Stimulated activated memory B cell treated with anti-CD40 and anti-IgM and Interleukin-4, amounts not matched to agents 10 μg/mL and 1 μg/mL and 100 μg/mL, for 72 hours (primary cell): Measurements from ENCODE around the gene SLC37A2.

Experiments used
- ATAC-seq: fragments of 150-1000 bp; cut with Tn5 transposase; 2 replicates; pipeline ENCODE4 v1.10.0; 2021
- H3K27ac Mint-ChIP-seq: one replicate; pipeline ENCODE4 v1.8.0; 2022; ENCODE audit warnings: mild to moderate bottlenecking, mixed read lengths
- H3K27me3 Mint-ChIP-seq: one replicate; pipeline ENCODE4 v1.8.0; 2022; ENCODE audit warnings: mixed read lengths
- H3K36me3 Mint-ChIP-seq: one replicate; pipeline ENCODE4 v1.8.0; 2022; ENCODE audit warnings: mixed read lengths
- H3K4me1 Mint-ChIP-seq: one replicate; pipeline ENCODE4 v1.8.0; 2022; ENCODE audit warnings: mixed read lengths
- H3K4me3 Mint-ChIP-seq: one replicate; pipeline ENCODE4 v1.8.0; 2022; ENCODE audit warnings: mild to moderate bottlenecking, moderate library complexity, mixed read lengths
- H3K9me3 Mint-ChIP-seq: one replicate; pipeline ENCODE4 v1.8.0; 2022; ENCODE audit warnings: mixed read lengths

SLC37A2 gene

DNA sequence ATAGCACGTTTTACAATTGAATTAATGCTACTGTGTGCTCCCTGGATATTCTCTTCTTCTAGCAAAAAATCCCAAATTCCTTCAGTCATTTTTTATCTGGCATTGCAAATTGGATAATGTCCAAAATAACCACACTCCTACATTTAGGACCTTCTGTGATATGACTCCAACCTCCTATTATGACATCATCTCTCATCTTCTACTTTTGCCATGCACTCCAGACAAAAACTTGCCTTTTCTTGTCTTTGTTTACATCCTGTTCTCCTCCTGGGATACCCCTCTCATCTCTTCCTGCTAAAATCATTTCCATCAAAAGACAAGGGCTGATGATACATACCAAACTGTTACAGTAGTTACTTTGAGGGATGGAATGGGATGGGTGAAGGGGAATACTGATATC is 69.0 kb downstream of the SLC37A2 start:
- Mint-ChIP-seq H3K36me3 (no peaks in the 10 kb centered on the region), H3K27me3 (peaks cover 61% of the 10 kb centered on the region), H3K9me3 (peaks cover 4% of the 10 kb centered on the region), H3K4me3 (no peak overlapping the region), H3K4me1 (no peaks in the 10 kb centered on the region), H3K27ac (no peak overlapping the region)
- no peak for ATAC-seq

DNA sequence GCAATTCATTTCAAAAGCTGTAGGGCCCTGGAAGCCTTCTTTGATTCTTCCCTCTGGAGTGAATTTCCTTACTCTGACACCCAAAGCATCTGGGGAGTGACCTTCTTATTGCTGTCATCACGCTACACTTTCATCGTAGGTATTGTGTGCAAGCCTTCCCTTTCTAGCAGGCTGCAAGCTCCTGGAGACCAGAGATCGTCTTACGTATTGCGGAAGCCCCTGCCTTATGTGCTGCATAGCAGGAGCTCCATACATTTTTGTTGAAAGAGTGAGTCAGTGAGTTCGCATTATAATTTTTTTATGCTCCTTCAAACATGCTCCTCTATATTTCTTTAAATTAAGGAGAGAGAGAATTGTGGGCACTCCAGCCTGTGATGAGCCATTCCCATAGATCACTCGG is 69.5 kb downstream of the SLC37A2 start:
- Mint-ChIP-seq H3K4me1 (no peaks in the 10 kb centered on the region), H3K27ac (no peak overlapping the region), H3K9me3 (peaks cover 4% of the 10 kb centered on the region), H3K4me3 (no peak overlapping the region), H3K27me3 (peaks cover 61% of the 10 kb centered on the region), H3K36me3 (no peaks in the 10 kb centered on the region)
- ATAC-seq, result no peak

DNA sequence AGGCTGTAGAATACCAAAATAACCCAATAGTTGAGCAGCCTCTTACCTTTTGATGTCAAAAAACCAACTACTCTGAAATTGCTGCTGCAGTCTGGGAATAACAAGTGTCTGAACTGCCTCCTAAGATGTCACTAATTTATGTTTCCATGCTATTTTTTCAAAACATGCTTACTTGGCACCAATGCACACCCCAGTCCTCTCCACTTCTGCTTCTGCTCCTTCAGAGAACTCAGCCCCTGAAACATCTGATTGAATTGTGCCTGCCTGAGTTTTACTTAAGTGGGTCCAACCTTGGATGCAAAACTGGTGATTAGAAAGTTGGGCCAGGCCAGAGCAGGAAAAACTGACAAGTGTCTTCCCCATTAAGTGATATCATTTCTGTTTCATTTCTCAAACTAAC is 72.9 kb downstream of the SLC37A2 start:
- no peaks in the 10 kb centered on the region for H3K4me1 Mint-ChIP-seq

DNA sequence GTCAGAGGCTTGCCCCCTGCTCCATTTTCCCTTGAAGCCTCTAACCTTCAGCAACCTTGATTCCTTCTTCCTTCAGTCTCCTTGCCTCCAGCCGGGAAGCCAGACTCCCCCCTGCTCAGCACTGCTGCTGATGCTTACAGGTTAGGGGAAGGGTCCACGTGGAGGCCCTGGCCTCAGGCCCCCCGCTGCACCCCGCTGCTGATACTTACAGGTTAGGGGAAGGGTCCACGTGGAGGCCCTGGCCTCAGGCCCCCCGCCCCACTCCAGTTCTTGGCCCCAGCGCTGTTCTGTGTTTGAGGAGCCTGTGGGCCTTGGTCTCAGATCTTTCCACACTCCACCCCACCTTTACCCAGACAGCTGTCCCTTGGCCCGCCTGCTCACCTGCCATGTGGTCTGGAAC is 75.9 kb downstream of the SLC37A2 start:
- peaks cover 57% of the 10 kb centered on the region for H3K27me3 Mint-ChIP-seq
- H3K36me3 Mint-ChIP-seq, result no peaks in the 10 kb centered on the region
- H3K4me1 Mint-ChIP-seq, result peaks cover 7% of the 10 kb centered on the region
- no peaks in the 10 kb centered on the region for H3K9me3 Mint-ChIP-seq
- H3K27ac Mint-ChIP-seq, result no peak overlapping the region
- no peak for ATAC-seq
- H3K4me3 Mint-ChIP-seq, result no peak overlapping the region

More for the DNA sequence above, 72.9 kb downstream of the SLC37A2 start:
- peaks cover 4% of the 10 kb centered on the region for H3K9me3 Mint-ChIP-seq
- peaks cover 67% of the 10 kb centered on the region for H3K27me3 Mint-ChIP-seq
- no peak for ATAC-seq
- H3K36me3 Mint-ChIP-seq, result no peaks in the 10 kb centered on the region
- no peak overlapping the region for H3K4me3 Mint-ChIP-seq
- H3K27ac Mint-ChIP-seq, result no peak overlapping the region

DNA sequence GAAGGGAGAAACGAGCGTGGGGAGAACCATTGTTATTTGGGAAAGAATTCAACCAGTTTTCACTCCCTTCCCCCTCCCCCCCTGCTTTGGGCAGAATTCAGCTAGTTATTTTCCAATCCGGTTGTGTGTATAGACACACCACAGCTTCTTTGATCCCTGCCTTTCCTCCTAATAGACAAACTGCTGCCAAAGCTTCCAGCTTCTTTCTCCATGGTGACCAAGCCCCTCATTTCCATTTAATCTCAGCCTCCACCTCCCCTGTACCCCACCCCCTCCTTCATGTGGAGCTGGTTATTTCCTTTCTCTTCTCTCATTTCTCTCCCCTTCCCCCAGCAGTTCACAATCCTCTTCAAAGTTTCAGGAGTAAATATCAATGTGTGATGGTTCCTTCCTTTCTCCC is 76.7 kb downstream of the SLC37A2 start:
- Mint-ChIP-seq H3K9me3 (no peaks in the 10 kb centered on the region), H3K4me1 (peaks cover 7% of the 10 kb centered on the region), H3K27me3 (peaks cover 57% of the 10 kb centered on the region), H3K27ac (no peak overlapping the region), H3K36me3 (no peaks in the 10 kb centered on the region), H3K4me3 (no peak overlapping the region)
- no peak for ATAC-seq
